ENCODE data around the gene TYW1.
"Not testable (repeated sequence)": the region's sequence is repeated elsewhere in the genome, so short reads cannot be mapped to it uniquely, and the experiment has no call there.

The TYW1 gene

DNA sequence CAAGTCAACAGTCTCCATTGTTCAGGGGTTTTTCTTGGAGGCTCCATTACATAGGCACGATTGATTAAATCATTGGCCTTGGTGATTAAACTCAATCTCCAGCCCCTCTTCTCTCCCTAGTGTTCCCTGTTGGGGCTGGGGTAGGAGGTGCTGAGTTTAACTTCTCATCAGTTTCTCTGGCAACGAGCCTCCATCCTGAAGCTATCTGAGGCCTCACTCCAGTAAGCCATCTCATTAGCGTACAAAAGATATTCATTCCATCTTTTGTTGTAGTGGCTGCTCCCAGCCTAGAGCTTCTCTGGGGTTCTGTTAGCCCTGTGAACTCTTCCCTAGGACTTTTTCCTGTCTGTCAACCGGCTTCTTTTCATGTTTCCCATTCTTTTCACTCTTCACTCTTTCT lies 11.6 kb downstream of the TYW1 start:
- TF ChIP-seq, protein P1, sequence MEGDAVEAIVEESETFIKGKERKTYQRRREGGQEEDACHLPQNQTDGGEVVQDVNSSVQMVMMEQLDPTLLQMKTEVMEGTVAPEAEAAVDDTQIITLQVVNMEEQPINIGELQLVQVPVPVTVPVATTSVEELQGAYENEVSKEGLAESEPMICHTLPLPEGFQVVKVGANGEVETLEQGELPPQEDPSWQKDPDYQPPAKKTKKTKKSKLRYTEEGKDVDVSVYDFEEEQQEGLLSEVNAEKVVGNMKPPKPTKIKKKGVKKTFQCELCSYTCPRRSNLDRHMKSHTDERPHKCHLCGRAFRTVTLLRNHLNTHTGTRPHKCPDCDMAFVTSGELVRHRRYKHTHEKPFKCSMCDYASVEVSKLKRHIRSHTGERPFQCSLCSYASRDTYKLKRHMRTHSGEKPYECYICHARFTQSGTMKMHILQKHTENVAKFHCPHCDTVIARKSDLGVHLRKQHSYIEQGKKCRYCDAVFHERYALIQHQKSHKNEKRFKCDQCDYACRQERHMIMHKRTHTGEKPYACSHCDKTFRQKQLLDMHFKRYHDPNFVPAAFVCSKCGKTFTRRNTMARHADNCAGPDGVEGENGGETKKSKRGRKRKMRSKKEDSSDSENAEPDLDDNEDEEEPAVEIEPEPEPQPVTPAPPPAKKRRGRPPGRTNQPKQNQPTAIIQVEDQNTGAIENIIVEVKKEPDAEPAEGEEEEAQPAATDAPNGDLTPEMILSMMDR (IDR thresholded peaks at IDR 0.05; ENCODE audit: extremely low read depth, missing control alignments) = no peak
- DNase-seq (ENCODE audit: low spot score) = no peak

DNA sequence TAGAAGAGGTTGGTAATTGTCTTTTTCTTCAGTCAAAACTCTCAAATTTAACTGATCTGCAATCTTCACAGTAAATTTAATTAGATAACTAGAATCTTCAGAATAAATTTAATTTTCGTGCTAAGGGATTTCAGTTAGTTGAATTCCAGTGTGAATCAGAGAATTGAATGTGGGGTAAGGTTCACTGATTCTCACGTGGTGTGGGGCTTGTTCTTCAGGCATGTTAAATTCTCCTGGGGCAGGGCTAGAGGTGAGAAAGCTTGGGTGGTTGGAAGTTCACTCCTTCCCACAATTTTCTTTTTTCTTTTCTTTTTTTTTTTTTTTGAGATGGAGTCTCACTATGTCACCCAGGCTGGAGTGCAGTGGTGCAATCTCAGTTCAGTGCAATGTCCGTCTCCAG lies 13.0 kb downstream of the TYW1 start:
- DNase-seq (ENCODE audit: low spot score) = not testable (repeated sequence)

DNA sequence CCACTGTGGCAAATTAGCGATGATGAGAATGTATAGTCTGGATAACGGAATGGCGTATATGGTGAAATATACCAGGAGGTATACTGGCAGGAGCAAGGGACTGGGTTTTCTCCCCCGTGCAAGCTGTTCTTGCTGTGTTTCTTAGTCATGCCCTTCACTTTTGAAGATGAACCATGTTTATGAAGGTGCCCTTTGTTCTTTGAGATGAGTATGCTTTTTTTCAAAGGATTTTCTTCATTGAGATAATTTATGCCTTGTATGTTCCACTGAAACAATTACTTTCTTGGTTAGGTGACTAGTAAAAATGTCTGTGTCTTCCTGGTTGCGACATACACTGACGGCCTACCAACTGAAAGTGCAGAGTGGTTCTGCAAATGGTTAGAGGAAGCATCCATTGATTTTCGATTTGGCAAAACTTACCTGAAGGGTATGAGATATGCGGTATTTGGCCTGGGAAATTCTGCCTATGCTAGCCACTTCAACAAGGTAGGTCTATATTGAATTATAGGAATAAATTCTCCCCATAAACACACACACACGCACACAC lies 17.5 kb downstream of the TYW1 start:
- not testable (repeated sequence) for DNase-seq (ENCODE audit: low spot score)

DNA sequence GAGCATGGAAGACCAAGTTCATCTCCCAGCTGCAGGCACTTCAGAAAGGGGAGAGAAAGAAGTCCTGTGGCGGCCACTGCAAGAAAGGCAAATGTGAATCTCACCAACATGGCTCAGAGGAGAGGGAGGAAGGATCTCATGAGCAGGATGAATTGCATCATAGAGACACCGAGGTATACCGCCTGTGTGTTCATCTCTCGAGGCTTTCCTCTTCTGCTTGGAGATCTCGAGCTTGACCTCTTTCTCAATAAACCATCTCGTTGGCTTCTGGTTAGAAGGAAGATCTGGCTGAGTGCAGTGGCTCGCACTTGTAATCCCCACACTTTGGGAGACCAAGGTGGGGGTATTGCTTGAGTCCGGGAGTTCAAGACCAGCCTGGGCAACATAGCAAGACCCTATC lies 21.3 kb downstream of the TYW1 start:
- DNase-seq (ENCODE audit: low spot score) = not testable (repeated sequence)

DNA sequence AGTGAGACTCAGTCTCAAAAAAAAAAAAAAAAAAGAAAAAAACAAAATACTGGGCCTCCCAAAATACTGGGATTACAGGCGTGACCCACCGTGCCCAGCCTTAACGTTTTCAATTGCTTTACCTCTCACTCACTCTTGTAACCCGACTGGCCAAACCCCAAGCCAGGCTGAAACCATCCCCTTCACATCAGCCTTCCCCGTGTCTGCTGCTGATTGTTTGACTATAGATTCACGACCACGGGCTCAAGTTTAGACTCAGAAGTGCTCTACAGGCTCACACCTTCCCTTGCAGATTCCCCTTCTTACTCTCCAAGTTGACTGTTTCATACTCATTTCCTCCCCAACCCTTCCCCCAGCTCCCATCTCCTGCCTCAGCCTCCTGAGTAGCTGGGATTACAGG lies 22.3 kb downstream of the TYW1 start:
- TF ChIP-seq, protein P1 (IDR thresholded peaks at IDR 0.05; ENCODE audit: extremely low read depth, missing control alignments) = no peak
- DNase-seq (ENCODE audit: low spot score) = no peak

DNA sequence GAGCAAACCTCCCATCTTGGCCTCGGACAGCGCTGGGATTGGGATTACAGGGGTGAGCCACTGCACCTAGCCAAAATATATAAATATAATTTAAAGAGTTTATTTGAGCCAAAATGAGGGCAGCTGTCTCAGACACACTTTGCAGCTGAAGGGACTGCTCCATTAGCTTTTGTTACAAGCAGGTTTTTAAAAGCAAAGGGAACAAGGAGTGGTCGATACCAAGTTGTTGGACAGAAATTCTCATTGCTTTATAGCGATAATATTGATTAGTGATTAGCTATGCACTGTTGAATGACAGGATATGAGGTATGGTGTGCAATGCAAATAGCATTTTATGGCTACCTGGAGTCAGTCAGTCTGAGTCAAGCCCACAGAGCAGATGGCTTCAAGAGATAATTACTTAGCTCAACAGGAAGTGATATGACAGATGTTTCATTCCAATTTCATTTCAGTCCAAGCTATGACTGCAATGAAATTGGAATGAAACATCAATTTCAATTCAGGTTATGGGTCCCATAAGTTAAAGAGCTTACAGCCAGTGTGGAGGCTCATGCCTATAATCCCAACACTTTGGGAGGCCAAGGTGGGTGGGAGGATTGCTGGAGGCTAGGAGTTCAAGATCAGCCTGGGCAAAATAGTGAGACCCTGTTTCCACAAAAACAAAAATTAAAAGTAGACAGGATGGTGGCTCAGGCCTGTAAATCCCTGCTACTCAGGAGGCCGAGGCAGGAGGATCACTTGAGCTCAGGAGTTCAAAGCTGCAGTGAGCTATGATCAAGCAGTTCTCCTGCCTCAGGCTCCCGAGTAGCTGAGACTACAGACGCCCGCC lies 23.1 kb downstream of the TYW1 start:
- DNase-seq (ENCODE audit: low spot score) = no peak
- TF ChIP-seq, protein P1 (IDR thresholded peaks at IDR 0.05; ENCODE audit: extremely low read depth, missing control alignments) = no peak

DNA sequence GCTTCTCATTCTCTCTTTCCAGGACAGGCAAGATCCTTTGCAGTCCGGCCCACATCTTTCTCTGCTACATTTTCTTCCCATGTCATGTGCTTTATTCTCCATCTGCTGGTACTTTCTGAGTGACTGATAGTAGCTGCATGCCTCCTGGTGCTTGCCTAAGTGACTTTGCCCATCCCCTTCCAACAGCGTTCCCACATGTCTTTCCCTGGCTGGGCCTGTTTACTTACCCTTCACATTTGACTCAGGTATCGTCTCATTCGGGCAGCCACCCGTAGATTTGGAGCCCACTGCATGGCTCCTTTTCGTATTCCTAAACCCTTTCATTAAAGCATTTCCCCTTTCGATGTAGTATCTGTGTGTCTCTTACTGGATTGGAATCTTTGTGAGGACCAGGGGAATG lies 24.6 kb downstream of the TYW1 start:
- no peak for DNase-seq (ENCODE audit: low spot score)
- TF ChIP-seq, protein P1 (IDR thresholded peaks at IDR 0.05; ENCODE audit: extremely low read depth, missing control alignments) = no peak

DNA sequence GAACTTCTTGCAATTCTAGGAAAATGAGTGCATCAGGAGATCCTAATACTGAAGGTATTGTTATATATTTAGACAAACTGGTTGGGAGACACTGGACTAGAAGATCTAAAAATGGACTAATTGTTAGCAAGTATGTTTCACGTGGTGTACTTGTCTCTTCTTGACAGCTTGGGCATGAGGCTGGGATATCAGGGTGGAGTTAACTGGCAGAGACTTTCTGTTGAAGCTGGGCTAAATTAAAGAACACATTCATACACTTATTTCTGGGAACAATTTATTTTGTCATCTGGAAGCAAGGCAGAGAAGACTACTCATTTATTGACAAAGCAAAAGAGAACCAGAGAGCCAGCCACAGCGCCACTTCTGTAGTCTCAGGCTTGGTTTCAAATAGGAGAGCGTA lies 25.9 kb downstream of the TYW1 start:
- no peak for DNase-seq (ENCODE audit: low spot score)
- TF ChIP-seq, protein P1 (IDR thresholded peaks at IDR 0.05; ENCODE audit: extremely low read depth, missing control alignments) = no peak

DNA sequence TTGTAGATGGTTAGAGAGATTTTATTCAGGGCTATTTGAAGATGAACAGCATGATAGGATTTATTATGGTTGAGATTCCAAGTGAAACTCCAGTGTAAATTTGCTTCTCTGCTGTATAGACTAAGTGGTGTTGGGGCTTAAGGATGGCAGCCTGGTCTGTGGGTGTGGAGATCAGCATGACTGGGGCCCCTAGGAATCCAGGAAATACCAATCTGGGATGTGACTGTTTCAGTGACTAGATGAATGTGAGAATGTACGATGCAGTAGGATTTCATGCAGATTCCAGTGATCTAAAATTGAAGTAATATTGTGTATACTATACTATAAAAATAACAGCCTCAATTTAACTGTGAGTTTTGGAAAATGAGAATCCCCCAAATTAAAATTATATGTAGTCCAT lies 28.8 kb downstream of the TYW1 start:
- not testable (repeated sequence) for DNase-seq (ENCODE audit: low spot score)

DNA sequence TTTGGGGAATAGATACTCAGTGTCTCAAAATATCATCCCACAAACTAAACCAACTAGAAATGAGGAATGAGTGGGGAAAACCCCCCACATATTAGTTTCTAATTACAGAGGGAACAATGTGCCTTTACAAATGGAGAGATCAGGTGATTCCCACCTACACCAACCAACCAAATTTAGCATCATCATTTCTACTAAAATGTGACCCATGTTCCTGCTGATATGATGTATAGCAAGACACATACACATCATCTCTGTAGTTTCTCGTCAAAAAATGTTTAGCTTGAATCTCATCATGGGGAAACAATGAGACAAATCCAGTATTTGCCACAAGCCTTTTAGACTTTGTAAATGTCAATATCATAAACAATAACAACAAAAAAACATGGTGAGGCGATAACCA lies 35.1 kb downstream of the TYW1 start:
- not testable (repeated sequence) for DNase-seq (ENCODE audit: low spot score)
